Mesenchymal stem cell (in vitro differentiated cells and primary cell): Measurements from ENCODE around the gene UBE2D1.

Experiments used
- DNase-seq: peaks from one replicate; pipeline ENCODE4 v3.0.0-alpha.2; 2013
- H2AFZ ChIP-seq: one replicate; pipeline ENCODE4 v1.6.1; 2013; ENCODE audit warnings: low read depth, mild to moderate bottlenecking, control low read depth, inconsistent platforms, low read length, moderate library complexity
- H2AK5ac ChIP-seq: 2 replicates; pipeline ENCODE4 v1.6.1; 2013; ENCODE audit warnings: low read length, moderate library complexity, mild to moderate bottlenecking, inconsistent platforms; ENCODE audit not compliant: severe bottlenecking
- H2BK120ac ChIP-seq: one replicate; pipeline ENCODE4 v1.6.1; 2013; ENCODE audit warnings: low read depth, mild to moderate bottlenecking, inconsistent platforms, low read length, moderate library complexity
- H2BK12ac ChIP-seq, 2 experiments: one replicate each; pipeline ENCODE4 v1.6.1; 2013; ENCODE audit warnings: inconsistent platforms in 2 of 2, low read length in 2 of 2, mild to moderate bottlenecking in 2 of 2, moderate library complexity in 2 of 2, control low read depth in 1 of 2
- H2BK15ac ChIP-seq: one replicate; pipeline ENCODE4 v1.6.1; 2013; ENCODE audit warnings: mild to moderate bottlenecking, low read depth, inconsistent platforms; ENCODE audit not compliant: poor library complexity, severe bottlenecking
- H2BK5ac ChIP-seq: 2 replicates; pipeline ENCODE4 v1.6.1; 2013; ENCODE audit warnings: low read depth, mild to moderate bottlenecking, low read length, control low read depth, inconsistent platforms; ENCODE audit not compliant: poor library complexity, severe bottlenecking
- H3K14ac ChIP-seq, 2 experiments: one replicate each; pipeline ENCODE4 v1.6.1; 2013; ENCODE audit warnings: inconsistent platforms in 2 of 2, low read length in 2 of 2, control low read depth in 1 of 2, mild to moderate bottlenecking in 1 of 2, moderate library complexity in 1 of 2
- H3K18ac ChIP-seq, 2 experiments: one replicate each; pipeline ENCODE4 v1.6.1; 2013; ENCODE audit warnings: inconsistent platforms in 2 of 2, low read length in 2 of 2, control low read depth in 1 of 2, low read depth in 1 of 2, mild to moderate bottlenecking in 1 of 2
- H3K23ac ChIP-seq, 2 experiments: one replicate each; pipeline ENCODE4 v1.6.1; 2013; ENCODE audit warnings: inconsistent platforms in 2 of 2, low read length in 2 of 2, mild to moderate bottlenecking in 2 of 2, moderate library complexity in 2 of 2, control low read depth in 1 of 2
- H3K27ac ChIP-seq: 2 replicates; pipeline ENCODE4 v1.5.1; 2013; ENCODE audit warnings: mild to moderate bottlenecking, moderate library complexity, low read length, control low read depth, inconsistent platforms; ENCODE audit not compliant: poor library complexity, severe bottlenecking
- H3K27me3 ChIP-seq, 2 experiments: 2 replicates each; pipeline versions ENCODE4 v1.6.1 to v1.7.0; 2013; ENCODE audit warnings: low read length in 2 of 2, mild to moderate bottlenecking in 2 of 2, moderate library complexity in 2 of 2, control low read depth in 1 of 2, inconsistent platforms in 1 of 2; ENCODE audit not compliant: control insufficient read depth in 1 of 2, insufficient read depth in 1 of 2
- H3K36me3 ChIP-seq, 2 experiments: 2 replicates each; pipeline versions ENCODE4 v1.6.1 to v1.7.0; 2013; ENCODE audit warnings: low read length in 2 of 2, control low read depth in 1 of 2, inconsistent platforms in 1 of 2, low read depth in 1 of 2, mild to moderate bottlenecking in 1 of 2; ENCODE audit not compliant: insufficient read depth in 2 of 2, control insufficient read depth in 1 of 2
- H3K4ac ChIP-seq, 2 experiments: one replicate each; pipeline ENCODE4 v1.6.1; 2013; ENCODE audit warnings: inconsistent platforms in 2 of 2, low read length in 2 of 2, mild to moderate bottlenecking in 2 of 2, moderate library complexity in 2 of 2, control low read depth in 1 of 2, low read depth in 1 of 2
- H3K4me1 ChIP-seq: 2 replicates; pipeline ENCODE4 v1.6.1; 2013; ENCODE audit warnings: low read depth, low read length, control low read depth; ENCODE audit not compliant: control insufficient read depth, insufficient read depth
- H3K4me2 ChIP-seq: 2 replicates; pipeline ENCODE4 v1.6.1; 2013; ENCODE audit warnings: low read length, mild to moderate bottlenecking, inconsistent platforms; ENCODE audit not compliant: poor library complexity, severe bottlenecking
- H3K4me3 ChIP-seq, 2 experiments: 2 replicates each; pipeline versions ENCODE4 v1.5.1 to v1.7.0; 2013; ENCODE audit warnings: low read length in 2 of 2, mild to moderate bottlenecking in 2 of 2, control low read depth in 1 of 2, low read depth in 1 of 2; ENCODE audit not compliant: insufficient read depth in 1 of 2
- H3K79me1 ChIP-seq: replicated peaks from 2 replicates; pipeline ENCODE4 v1.6.1; 2013; ENCODE audit warnings: mild to moderate bottlenecking, control low read depth, low read length, inconsistent platforms; ENCODE audit not compliant: poor library complexity, severe bottlenecking
- H3K9ac ChIP-seq: 2 replicates; pipeline ENCODE4 v1.7.0; 2013; ENCODE audit warnings: mild to moderate bottlenecking, low read length, moderate library complexity
- H3K9me3 ChIP-seq: 2 replicates; pipeline ENCODE4 v1.7.0; 2013; ENCODE audit warnings: mild to moderate bottlenecking, low read length; ENCODE audit not compliant: control insufficient read depth
- H4K8ac ChIP-seq: one replicate; pipeline ENCODE4 v1.6.1; 2013; ENCODE audit warnings: inconsistent platforms, mild to moderate bottlenecking, low read length, moderate library complexity
- H4K91ac ChIP-seq: one replicate; pipeline ENCODE4 v1.6.1; 2013; ENCODE audit warnings: mild to moderate bottlenecking, low read length, inconsistent platforms
- WGBS: methylation state at CpG from one replicate; pipeline ENCODE4 v1.1.7; 2013; ENCODE audit warnings: mixed read lengths; 5-methylcytosine and 5-hydroxymethylcytosine counted together

The UBE2D1 gene

DNA sequence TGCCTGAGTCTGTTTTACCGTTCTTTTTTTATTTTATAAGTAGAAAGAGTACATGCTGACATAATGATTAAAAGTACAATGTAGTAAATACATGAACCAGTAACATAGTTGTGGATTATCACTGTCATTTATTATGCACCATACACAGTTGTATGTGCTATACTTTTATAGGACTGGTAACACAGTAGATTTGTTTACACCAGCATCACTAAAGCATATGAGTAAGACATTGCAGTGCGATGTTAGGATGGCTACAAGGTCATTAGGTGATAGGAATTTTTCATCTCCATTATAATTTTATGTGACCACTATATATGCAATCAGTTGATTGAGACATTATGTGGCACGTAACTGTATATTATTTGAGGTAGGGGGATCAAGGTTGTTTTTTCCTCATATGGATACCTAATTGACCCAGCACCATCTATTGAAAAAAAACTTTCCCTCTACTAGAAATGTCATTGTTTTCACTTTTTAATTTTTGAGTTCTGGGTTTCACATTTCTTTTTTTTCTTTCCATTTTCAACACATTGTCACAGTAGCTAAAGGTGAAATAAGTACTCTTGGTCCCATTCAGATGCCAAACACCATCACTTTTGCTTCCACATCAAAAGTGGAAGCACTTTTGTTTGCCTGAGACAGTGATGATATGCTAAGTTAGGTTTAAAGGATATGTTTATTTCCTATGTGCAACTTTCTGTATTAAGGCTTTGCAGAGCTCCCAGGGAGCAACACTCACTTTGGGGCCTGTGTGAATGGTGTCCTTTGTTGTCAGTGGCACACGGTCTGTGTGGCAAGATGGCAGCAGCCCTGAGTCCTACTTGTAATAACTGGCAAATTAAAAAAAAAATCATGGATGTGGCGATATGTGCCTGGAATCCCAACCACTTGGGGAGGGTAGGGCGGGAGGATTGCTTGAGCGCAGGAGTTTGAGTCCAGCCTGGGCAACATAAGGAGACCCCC lies 17.1 kb downstream of the UBE2D1 start:
- Histone ChIP-seq H2BK5ac (no peak overlapping the region), H3K27me3 (no peaks in the 10 kb centered on the region), H3K23ac (no peak overlapping the region), H3K4me2 (no peak overlapping the region), H2AFZ (no peak overlapping the region), H3K79me1 (peaks cover 12% of the 10 kb centered on the region), H3K9ac (no peak overlapping the region), H3K18ac (no peak overlapping the region), H4K8ac (no peak overlapping the region), H4K91ac (no peak overlapping the region), H3K4ac (no peak overlapping the region), H2BK120ac (no peak overlapping the region), H3K14ac (no peak overlapping the region), H3K27ac (no peak overlapping the region), H3K36me3 (no peaks in the 10 kb centered on the region), H2BK15ac (no peak overlapping the region), H2BK12ac (no peak overlapping the region), H3K9me3 (no peaks in the 10 kb centered on the region), H2AK5ac (no peak overlapping the region), H3K4me1 (no peaks in the 10 kb centered on the region), H3K4me3 (no peak overlapping the region)
- DNase-seq: no peak
- 96% methylated on average over 4 of the region's 7 CpGs for WGBS

DNA sequence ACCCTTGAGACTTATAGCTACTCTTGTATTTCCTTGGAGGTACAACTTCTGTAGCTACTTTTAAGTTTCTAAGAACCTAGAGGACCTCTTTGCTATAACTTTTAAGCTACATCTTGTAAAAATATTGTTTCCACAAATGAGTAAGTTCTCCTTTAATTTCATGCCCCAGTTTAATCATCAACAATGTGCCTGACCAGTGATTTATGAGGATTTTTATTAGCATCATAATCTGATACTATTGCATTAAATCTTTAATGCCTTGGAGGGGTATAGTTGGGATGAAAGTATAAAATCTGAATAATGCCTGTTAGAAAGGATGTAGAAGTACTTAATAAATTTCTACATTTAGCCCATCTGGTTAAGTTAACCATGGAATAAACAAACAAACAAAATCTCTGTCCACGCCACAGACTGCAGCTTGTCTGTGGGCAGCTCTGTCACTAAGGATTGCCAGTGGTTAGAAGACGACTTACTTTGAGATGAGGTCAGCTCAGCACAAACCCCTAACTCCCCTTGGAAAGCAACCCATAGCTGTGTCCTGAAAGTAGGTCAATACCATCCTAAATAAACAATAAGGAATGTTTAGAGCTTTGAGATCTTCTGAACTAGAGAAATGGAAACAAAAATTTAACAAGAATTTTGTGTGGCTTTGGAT lies 18.3 kb downstream of the UBE2D1 start:
- no peaks in the 10 kb centered on the region for H3K4me1 ChIP-seq
- WGBS: 17% methylated on average over 2 of the region's 2 CpGs

DNA sequence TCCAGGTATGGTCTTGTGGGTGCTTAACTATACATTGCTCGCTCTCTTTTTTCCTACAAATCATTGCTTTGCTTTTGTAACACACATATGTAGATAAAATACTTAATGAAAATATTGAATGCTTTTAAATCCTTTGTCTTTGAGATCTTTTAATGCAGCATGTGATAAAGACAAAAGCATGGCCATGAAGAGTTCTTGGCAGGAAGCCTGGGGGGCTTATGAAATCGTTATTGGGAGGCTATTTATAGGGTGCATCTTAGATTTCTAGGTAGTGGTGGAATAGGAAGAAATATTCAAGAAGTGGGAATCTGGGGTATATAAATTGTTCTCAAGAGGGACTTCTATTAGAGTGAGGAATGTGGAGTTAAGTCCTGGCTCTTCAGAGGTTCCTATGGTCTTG lies 21.9 kb downstream of the UBE2D1 start:
- no peak overlapping the region for H3K9ac ChIP-seq
- H3K23ac ChIP-seq: no peak overlapping the region
- H3K27me3 ChIP-seq: no peaks in the 10 kb centered on the region
- H3K36me3 ChIP-seq: peaks cover 0 to 7% of the 10 kb centered on the region in 2 experiments
- no peaks in the 10 kb centered on the region for H3K9me3 ChIP-seq
- no peak overlapping the region for H4K8ac ChIP-seq
- no peak overlapping the region for H2AFZ ChIP-seq
- no peak overlapping the region for H2BK5ac ChIP-seq
- 82% methylated on average over 1 of the region's 2 CpGs for WGBS
- peaks cover 13% of the 10 kb centered on the region for H3K79me1 ChIP-seq
- no peak overlapping the region for H3K18ac ChIP-seq
- H2AK5ac ChIP-seq: no peak overlapping the region
- no peak overlapping the region for H3K4me2 ChIP-seq
- no peak overlapping the region for H3K27ac ChIP-seq
- no peak overlapping the region for H3K4me3 ChIP-seq
- H2BK15ac ChIP-seq: no peak overlapping the region
- DNase-seq: no peak
- no peak overlapping the region for H2BK120ac ChIP-seq
- no peak overlapping the region for H2BK12ac ChIP-seq
- H3K4ac ChIP-seq: no peak overlapping the region
- no peaks in the 10 kb centered on the region for H3K4me1 ChIP-seq
- no peak overlapping the region for H4K91ac ChIP-seq
- no peak overlapping the region for H3K14ac ChIP-seq

More for the DNA sequence above, 18.3 kb downstream of the UBE2D1 start:
- Histone ChIP-seq H2AFZ (no peak overlapping the region), H3K36me3 (no peaks in the 10 kb centered on the region), H3K18ac (no peak overlapping the region), H2BK5ac (no peak overlapping the region), H3K79me1 (peaks cover 10% of the 10 kb centered on the region), H3K14ac (no peak overlapping the region), H3K4me2 (no peak overlapping the region), H3K4me3 (no peak overlapping the region), H3K4ac (no peak overlapping the region), H3K23ac (no peak overlapping the region), H3K27me3 (no peaks in the 10 kb centered on the region), H2BK15ac (no peak overlapping the region), H4K91ac (no peak overlapping the region), H3K9ac (no peak overlapping the region), H3K27ac (no peak overlapping the region), H2BK120ac (no peak overlapping the region), H2BK12ac (no peak overlapping the region), H2AK5ac (no peak overlapping the region), H3K9me3 (no peaks in the 10 kb centered on the region), H4K8ac (no peak overlapping the region)
- DNase-seq: peak; percentile 62

DNA sequence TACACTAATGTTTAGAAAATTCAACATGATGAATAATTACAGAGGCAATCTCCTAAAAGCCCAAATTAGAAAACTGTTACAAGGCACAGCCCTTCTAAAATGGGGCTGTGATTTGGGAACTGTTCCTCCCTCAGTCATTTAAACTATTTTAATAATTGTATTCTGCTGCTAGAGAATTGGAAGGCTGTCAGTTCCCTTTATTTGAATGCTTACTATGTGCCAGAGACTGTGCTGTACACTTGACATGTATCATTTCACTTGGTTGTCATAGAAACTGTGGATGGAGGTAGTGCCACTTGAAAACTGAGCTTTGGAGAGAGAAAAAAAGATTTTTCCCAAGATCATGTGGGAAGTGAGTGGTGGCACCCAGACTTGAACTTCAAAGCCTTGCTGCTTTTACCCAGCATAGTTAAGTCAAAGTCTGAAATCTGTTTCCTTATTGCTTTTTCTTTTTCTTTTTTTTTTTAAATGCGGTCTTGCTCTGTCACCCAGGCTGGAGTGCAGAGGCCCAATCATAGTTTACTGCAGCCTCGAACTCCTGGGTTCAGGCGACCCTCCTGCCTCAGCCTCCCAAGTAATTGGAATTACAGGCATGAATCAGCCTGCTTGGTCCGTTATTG lies 23.6 kb downstream of the UBE2D1 start:
- Histone ChIP-seq H3K4me3 (no peak overlapping the region), H3K23ac (no peak overlapping the region), H2BK120ac (no peak overlapping the region), H3K9me3 (no peaks in the 10 kb centered on the region), H3K36me3 (peaks cover 0 to 18% of the 10 kb centered on the region in 2 experiments), H3K79me1 (peaks cover 7% of the 10 kb centered on the region), H3K18ac (no peak overlapping the region), H3K27ac (no peak overlapping the region), H4K8ac (no peak overlapping the region), H2BK12ac (no peak overlapping the region), H3K27me3 (no peaks in the 10 kb centered on the region), H2BK5ac (no peak overlapping the region), H2AK5ac (no peak overlapping the region), H4K91ac (no peak overlapping the region), H3K4me1 (no peaks in the 10 kb centered on the region), H3K9ac (no peak overlapping the region), H3K4ac (no peak overlapping the region), H3K14ac (no peak overlapping the region), H2AFZ (no peak overlapping the region), H2BK15ac (no peak overlapping the region), H3K4me2 (no peak overlapping the region)
- no peak for DNase-seq
- WGBS: 97% methylated on average over 3 of the region's 4 CpGs
